HG03066 (cell line): ENCODE results near the gene LHFPL2.

Source experiments
- ATAC-seq: cut with Tn5 transposase; IDR thresholded peaks from one replicate; pipeline ENCODE4 v1.9.1; 2021; ENCODE audit warnings: low read depth; ENCODE audit not compliant: unreplicated experiment

The LHFPL2 gene

GRCh38 chr5:78552729-78553342 lies 95.7 kb downstream of the LHFPL2 start:
- no peak for ATAC-seq

- ATAC-seq = no peak
Observed at GRCh38 chr5:78550891-78551290, 97.7 kb downstream of the LHFPL2 start.

DNA sequence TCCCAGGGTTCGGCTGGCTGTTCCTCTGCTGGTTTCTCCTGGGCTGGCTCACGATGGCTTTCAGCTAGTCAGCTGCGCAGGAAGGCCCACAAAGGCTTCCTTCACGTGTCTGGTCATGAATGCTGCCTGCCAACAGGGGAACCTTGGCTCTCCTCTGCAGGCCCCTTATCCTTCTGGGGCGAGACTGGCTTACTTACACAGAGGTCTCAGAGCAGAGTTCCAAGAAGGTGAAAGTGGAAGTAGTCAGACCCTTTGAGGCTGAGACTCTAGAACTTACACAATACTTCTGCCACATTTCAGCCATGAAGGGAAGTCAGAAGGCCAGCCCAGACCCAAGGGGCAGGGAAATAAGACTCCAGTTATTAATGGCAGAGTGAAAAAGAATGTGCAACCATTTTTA lies 99.5 kb downstream of the LHFPL2 start:
- no peak for ATAC-seq

DNA sequence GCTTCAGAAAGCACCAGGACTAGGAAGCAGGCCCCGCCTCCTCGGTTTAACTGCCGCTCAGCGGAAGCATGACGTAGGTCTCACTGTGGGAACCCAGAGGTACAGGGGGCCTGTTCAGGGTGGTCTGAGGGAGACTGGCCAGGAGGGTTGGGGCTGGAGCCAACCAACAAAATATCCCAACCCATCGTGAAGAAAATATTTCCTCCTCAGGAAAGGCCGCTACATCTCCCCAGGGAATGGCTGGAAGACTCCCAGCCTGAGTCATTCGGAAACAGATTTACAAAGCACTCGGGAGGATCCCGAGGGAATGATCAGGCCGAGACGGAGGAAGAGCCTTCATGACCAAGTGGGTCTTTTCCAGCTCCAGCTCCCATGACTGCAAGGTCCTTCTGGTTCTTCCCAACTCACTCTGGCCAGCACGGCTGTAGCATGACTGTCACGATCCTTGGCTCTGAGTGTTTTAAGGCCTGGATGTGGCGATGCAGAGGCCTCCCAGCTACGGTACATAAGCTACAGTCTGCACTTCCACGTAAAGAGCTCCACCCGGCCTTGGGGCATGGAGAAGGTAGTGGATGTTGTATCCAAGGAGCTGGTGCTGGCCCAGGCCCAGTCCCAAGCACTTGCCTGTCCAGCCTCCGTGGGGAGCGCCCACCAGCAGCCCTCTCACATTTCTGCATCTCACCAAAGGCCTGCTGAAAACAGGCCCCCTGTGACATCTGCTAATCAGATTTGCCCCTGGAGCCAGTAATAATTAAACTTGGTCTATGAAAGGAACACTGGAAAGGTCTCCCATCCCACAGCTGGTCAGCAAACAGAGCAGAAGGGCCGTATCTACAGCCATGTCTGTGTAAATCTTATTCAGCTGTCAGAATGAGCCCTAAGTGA lies 100.6 kb downstream of the LHFPL2 start:
- no peak for ATAC-seq

DNA sequence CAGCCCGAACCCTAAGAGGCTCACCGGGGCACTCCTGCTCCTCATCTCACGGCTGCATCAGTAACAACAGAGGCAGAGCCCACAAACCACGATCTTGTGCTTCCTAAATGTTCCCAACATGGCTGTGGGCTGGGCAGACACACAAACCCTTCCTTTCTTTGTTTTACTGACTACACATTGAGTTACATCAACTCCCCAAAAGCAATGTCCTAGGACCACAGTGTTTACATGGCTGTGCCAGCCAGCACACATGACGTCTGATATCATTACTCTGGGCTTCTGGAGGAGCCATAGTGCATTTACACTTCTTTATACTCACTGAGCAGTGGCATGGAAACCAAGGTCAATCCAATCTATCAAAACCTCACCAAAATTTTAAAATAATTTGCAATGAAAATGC lies 101.4 kb downstream of the LHFPL2 start:
- ATAC-seq = no peak

DNA sequence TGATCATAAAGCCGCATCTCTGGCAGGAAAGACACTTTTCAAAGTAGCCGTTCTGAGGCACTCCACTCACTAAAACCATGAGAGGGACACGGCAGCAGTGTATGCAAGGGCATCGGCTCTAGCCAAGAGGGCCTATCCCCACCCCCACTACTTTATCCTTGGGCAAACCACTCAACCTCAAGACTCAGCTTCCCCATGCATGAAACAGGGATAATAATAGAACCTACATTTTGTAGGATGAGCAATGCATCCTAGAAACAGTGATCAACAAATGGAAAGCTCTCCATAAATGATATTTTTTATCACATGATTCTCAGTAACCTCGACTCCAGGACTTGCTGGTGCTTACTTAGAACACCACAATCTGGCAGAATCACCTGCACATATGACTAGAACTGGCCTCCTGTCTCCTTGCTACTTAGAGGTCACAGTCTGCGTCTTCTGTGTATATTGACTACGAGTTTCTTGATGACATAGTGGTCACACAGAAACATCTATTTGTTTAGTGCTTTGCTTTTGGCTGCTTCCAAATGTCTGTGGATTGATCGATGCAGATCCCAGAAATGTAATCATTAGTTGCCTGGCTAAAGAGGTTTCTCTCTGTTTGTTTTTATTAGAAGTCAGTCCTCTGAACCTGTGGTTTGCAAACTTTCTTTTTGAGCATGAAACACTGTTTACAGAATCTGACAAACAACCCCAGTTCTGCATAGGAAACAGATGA lies 102.1 kb downstream of the LHFPL2 start:
- ATAC-seq = no peak

DNA sequence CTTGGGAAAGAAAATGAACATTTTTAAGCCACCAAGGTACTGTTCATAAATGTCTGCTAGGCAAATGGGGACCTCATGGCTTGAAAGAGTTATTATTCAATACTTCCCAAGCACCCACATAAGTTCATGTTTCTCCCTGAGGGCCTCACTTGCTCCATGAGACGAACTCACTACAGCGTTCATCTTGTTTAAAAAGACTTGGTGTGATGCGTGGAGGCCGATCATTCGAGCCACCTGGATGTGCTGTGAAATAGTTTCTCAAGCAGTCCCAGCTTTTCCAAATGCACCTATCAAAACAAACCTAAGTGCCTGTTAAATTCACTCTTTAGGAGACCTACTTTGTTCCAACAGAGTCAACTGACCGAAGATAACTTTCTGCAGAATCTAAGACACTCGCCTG lies 103.2 kb downstream of the LHFPL2 start:
- no peak for ATAC-seq

- no peak for ATAC-seq
Observed at GRCh38 chr5:78544561-78545201, 103.9 kb downstream of the LHFPL2 start.

GRCh38 chr5:78543916-78544315 lies 104.7 kb downstream of the LHFPL2 start:
- ATAC-seq = no peak

- no peak for ATAC-seq
Observed at GRCh38 chr5:78543292-78543691, 105.3 kb downstream of the LHFPL2 start.

DNA sequence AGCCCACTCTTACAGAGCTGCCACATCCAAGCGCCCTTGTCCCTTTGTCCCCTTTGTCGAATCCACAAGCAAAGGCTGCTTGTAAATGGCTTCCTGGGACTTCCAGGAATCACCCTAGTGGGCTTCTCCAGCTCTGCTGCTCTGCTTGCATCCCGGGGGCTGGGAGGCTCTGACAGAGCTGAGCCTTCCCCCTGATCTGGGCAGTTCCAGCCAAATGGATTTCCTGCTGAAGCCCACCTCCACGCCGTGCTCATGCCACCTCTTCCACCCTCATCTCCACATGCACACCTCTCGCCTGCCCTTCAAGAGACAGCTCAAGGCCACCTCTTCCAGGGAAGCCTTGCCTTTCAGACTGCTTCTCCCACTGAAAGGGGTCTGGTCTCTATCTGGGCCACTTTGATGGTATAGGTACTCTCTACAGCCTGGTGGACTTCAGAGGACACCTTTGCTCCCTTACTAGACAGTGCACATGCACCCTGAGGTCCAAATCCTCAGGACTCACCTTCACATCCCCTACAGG lies 106.2 kb downstream of the LHFPL2 start:
- ATAC-seq = no peak

DNA sequence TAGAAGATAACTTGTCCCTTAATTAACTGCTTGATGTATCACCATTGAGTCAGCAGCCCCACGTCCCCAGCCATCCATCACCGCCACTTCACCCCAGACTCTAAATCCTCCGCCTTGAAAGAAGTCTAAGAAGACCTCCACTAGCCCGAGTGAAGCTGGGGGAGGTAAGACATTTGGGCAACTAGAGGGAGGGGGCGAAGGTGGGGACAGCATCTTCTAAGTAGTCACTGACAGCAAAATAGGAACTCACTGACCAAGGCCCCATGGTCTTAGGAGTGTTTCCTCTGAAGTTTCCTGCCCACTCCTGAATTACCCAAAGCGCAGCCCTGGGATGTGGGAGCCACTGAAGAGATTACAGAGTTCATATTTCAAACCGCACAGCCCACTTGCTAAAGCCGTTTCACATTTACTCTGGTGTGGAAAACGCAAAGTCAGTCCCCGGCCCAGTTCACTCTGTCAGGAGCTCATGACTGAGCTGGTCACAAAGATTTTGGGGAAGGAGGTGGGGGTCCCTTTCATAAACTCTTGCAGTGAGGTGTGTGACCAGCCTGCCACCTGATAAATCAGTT lies 107.4 kb downstream of the LHFPL2 start:
- ATAC-seq = no peak

DNA sequence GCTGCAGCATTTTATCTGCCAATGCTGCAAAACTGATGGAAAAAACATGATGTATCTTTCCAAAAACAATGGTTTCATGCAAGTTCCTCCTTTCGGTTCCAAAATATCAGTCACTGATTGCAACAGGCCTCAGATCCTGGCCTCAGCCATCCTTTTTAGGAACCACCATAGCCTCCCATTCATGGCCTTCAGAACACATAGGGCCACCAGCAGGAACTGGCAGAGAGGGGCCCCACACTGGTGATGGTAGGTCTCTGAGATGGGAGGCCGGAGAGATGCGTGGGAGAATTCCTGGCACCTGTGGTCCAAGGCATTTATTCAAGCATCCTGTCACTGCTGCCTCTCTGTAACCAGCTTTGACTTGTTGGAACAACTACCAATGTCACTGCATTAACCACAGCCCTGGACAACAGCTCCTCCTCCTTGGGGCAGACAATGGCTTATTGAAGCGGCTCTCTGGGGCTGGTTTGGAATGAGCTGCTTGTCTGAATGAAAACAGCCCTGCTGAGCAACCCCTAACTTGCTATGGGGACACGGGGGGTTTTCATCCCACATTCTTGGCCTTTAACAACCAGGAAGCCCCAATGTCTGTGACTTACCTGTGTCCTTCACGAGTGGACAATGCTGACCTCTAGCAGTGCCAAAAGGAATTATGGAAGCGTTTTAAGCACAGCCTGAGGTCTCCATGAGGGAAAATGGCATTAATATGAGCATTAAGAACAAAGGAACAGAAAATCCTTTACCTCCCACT lies 108.1 kb downstream of the LHFPL2 start:
- ATAC-seq = no peak

DNA sequence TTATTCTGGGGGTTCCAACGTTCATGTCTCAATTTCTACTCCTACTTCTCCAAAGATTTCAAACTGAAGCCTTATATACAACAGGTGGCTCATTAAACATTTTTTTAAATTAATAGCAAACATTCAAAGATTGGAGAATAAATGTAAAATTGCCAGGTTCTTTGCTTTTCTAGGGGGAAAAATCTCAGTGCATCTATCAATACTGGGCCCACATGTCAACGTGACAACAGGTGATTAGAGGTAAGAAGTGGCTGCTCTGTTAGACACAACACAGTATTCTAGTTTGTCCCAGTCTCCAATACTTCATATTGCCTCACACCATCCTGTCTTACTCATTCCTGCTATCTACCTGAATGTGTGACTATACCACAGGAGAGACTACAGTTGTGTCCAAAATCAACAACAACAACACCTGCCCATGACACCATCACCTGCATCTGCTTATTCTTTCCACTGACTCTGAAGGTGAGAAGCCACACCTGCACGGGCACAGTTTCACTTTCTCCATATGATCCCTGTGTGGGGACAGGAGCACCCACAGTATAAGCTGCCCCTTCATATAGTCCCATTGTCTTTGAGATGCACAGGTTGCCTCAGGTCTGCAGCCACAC lies 110.2 kb downstream of the LHFPL2 start:
- no peak for ATAC-seq

GRCh38 chr5:78537821-78538220 lies 110.8 kb downstream of the LHFPL2 start:
- no peak for ATAC-seq

DNA sequence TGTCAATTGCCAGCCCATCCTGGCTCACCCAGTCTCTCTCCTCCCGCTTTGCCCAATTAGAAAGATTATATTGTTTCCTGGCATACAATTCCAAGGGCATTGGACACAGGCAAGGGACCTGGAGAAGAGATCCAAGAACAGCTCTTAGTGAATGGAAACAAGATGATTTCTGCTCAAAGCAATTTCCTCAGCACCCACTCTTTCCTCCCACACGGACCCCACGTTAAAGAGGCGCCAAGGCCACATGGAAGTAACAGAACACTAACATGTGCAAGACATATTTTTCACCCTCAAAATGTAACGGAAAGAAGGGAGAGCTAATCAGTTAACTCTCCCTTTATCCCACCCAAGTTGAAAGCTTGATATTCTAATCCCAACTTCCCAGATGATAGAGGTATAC lies 111.2 kb downstream of the LHFPL2 start:
- ATAC-seq = no peak

DNA sequence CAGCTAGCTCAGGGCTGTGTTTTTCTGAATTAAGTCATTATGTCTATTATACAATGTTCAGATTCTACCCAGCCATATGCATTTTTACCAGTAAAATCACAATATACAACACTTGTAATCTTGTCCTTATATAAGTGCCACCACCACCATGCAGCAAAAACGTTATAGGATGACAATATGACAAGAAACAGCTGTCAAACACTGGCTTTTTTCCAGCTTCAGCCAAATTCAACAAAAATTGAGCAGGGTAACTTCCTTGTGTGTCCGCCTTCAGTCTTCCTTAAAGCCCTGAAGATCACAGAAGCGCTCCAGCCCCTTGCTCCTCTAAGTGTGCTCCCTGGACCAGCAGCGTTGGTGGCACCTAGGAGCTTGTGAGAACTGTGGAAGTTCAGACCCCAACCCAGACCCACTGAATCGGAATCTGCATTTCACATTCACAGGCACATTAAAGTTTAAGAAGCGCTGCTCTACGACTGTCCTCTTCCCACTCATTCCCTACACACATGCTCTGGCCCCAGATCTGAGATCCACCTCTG lies 111.8 kb downstream of the LHFPL2 start:
- no peak for ATAC-seq

DNA sequence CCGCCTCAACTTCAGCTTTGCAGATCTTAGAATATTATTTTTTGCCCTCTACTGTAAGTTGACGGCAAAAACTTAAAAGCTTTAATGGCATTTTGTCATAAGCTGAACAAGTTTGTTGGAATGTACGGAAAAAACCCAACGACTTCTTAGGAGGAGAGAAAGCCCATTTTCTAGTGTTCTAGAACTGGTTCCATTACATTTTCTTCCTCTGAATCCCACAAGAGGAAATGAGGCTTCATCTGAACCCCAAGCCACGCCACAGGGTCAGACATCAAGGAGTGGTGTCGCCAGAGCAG lies 113.7 kb downstream of the LHFPL2 start:
- ATAC-seq = no peak

DNA sequence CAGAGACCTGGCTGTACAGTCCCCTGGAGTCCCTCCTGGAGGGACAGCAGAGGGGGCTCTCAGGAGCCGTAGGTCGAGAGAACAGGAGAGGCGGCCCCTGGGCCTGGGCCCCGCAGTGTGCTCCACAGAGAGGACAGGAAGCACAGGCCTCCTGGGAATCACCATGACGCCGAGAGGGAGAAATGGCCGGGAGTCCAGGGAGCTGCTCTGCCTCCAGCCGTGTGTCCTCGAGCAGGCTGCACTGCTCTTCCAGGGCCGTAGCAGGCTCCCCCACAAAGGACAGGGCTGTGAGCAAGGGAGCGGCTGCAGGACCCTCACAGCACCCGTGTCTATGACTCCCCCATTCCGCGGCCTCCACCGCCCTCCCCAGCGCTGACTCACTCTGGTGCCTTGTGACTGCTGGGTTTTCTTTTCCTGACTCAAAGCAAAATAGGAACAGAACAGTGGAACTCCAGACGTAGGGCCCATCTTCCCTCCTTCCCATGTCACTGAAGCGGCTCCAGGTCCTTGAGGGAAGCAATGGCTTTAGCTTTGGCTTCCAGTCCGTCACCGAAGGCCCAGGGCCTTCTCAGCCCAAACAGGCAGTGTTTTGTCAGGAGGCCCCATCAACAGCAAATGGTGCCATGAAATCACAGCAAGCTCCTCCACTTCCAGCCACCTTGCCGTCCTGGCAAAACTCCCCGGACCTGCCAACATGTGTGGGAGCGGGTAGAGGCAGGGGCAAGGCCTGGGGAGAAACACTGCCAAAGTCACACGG lies 114.2 kb downstream of the LHFPL2 start:
- no peak for ATAC-seq
